ENCODE data around the gene EHBP1.

Gene EHBP1

GRCh38 chr2:62785810-62786597 lies 80.5 kb downstream of the EHBP1 start:
- DNase-seq = peak; percentile 7

GRCh38 chr2:62787386-62787785 lies 81.9 kb downstream of the EHBP1 start:
- peak; percentile 40 for DNase-seq

GRCh38 chr2:62789518-62789917 lies 84.0 kb downstream of the EHBP1 start:
- DNase-seq = no peak

DNA sequence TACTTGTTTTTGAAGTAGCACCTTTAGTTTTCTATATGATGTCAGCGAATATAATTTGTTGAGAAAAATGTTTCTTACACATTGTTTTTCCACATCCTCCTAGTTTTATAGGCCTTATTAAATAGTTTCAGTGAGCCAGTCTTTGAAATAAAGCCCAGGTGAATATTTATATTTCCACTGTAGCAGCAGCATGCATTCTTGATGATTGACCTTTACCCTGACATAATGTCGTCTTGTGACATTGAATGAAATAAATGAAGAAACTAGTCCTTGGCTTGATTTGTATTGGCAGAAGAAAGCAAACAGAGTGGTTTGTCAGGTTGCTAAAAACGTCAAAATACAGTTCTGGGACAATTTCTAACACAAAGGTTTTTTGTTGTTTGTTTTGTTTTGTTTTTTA lies 84.4 kb downstream of the EHBP1 start:
- DNase-seq = no peak

- no peak for DNase-seq
Observed at GRCh38 chr2:62792408-62792807, 86.9 kb downstream of the EHBP1 start.

- no peak for DNase-seq
Observed at GRCh38 chr2:62793213-62793612, 87.7 kb downstream of the EHBP1 start.

DNA sequence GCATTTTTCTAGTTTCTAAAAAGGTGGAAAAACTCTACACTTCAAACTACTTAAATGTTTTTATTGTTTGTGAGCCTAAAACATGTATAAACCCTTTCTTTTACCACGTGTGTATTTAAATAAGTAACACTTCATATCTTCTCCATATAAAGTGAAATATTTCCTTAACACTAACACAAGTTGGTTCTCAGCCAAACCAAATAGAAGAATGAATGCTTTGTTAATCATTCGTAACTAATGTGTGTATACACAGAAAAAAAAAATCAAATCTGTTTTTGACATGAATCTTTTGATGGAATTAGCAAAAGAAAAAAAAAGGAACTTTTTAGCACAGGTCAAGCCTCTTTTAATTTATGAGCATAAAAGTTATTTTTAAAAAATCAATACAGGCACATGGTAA lies 89.3 kb downstream of the EHBP1 start:
- DNase-seq = no peak

GRCh38 chr2:62795341-62795740 lies 89.8 kb downstream of the EHBP1 start:
- no peak for DNase-seq

DNA sequence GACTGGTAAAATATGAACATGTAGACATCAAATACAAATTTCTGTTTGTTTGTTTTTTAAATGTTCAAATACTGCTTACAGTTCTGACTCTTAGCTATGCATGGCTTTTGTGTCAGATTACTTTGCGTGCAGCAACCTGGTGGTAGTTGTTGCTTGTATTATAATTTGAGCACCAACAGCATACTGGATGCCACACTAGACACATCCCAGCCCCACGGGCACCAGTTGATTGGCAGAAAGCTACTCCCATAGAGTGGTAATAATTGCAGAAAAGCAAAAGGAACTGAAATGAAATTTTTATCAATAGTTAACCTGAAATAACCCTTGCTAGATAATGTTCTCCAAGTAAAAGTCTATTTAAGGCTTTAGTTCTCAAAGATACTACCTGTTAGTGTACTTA lies 91.6 kb downstream of the EHBP1 start:
- DNase-seq = no peak

- DNase-seq = no peak
Observed at GRCh38 chr2:62800618-62801017, 95.1 kb downstream of the EHBP1 start.

- no peak for DNase-seq
Observed at GRCh38 chr2:62801110-62801509, 95.6 kb downstream of the EHBP1 start.

DNA sequence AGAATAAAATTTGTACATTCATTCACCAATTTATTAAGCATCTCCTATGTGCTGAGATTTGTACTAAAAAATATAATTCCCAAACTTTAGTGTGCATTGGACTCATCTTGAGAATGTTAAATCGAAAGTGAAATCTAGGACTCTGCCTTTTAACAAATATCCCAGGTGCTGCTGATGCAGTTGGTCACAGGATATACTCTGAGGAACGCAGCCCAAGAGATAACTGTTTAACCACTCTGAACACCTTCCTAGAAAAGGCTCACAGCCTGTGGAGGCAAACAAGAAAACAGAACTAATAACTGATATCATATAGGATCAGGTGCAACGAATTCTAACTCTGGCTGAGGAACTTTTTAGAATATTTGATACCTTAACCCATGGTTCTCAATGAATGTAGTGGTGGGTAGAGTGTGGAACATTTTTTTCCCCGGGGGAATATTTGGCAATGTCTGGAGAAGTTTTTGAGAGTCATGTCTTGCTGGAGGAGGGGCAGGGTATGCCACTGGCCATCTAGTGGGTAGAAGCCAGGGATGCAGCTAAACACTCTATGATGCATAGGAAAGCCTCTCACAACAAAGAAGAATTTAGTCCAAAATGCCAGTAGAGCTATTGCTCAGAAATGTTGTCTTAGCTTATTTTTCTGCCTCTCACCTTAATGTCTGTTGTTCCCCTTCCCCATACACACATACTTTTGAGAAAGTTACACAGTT lies 96.5 kb downstream of the EHBP1 start:
- peak; percentile 38 for DNase-seq

DNA sequence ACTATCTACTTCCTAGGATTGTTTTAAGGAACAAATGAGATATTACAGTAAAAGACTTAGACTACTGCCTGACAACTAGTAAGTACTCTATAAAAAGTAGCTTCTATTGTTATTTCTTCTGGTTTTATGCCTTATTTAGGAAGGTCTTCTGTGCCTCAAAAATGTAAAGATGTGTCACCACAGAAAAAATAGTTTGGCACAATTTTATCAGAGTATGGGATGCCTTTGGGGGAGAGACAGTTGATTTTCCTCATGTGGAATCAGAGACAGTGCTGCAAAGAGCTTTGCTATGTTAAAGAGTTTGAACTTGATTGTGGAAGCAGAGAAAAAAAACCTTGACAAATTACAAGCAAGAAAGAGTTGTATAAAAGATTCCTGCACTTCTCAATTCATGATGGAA lies 98.4 kb downstream of the EHBP1 start:
- no peak for DNase-seq

DNA sequence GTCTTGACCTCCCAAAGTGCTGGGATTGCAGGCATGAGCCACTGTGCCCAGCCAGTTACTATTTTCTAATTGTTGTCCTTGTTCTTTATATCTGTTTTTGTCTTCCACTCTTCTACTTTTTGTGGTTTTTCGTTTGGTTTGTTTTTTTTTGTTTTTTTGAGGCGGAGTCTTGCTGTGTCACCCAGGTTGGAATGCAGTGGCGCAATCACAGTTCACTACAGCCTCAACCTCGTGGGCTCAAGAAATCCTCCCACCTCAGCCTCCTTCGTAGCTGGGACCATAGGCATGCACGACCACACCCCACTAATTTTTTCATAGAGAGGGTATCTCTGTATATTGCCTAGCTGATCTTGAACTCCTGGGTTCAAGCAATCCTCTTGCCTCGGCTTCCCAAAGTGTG lies 100.7 kb downstream of the EHBP1 start:
- no peak for DNase-seq

DNA sequence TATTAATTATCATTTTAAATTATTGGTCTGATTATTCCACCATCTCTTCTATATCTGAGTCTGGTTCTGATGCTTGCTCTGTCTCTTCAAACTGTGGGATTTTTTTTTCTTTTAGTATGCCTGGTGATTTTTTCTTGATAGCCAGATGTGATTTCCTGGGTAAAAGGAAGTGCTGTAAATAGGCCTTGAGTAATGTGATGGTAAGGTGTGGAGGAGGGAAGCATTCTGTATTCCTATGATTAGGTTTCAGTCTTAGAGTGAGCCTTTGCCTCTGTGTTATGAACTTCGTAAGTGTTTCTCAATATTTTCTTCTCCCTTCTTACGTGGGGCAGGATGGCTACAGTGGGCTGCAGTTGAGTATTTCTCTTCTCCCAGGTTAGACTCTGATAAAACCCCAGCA lies 103.0 kb downstream of the EHBP1 start:
- DNase-seq = no peak

- no peak for DNase-seq
Observed at GRCh38 chr2:62811086-62811485, 105.6 kb downstream of the EHBP1 start.

DNA sequence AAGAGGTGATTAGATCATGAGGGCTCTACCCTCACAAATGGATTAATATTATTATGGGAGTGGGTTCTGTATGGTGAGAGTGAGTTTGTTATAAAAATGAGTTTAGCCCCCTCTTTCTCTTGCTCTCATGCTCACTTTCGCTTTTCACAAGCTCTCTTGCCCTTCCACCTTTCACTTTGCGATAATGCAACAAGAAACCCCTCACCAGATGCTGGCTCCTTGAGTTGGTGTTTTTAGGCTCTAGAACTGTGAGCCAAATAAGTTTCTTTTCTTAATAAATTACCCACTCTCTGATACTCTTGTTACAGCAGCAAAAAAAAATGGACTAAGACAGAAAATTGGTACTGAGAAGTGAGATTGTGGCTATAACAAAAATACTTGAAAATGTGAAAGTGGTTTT lies 106.5 kb downstream of the EHBP1 start:
- DNase-seq = no peak

- no peak for DNase-seq
Observed at GRCh38 chr2:62812921-62813825, 107.7 kb downstream of the EHBP1 start.

- no peak for DNase-seq
Observed at GRCh38 chr2:62814123-62814522, 108.6 kb downstream of the EHBP1 start.

DNA sequence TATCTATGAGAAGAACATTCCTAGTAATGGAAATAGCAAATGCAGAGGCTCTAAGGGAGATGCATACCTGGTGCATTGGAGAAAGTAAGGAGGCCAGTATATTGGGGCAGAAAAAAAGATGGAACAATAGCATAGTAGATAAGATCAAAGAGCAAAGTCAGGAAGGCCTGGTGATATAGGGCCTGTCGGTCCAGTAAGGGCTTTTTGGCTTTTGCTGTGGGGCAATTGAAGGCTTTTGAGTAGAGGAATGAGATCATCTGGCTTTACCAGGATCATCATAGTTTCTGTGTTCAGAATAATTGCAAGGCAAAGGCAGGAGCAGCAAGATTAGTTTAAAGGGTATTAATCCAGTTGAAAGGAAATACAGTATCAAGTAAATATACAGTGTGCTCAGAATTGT lies 111.8 kb downstream of the EHBP1 start:
- no peak for DNase-seq

- DNase-seq = no peak
Observed at GRCh38 chr2:62817995-62818713, 112.6 kb downstream of the EHBP1 start.

GRCh38 chr2:62822549-62822948 lies 117.0 kb downstream of the EHBP1 start:
- no peak for DNase-seq

GRCh38 chr2:62824388-62824787 lies 118.9 kb downstream of the EHBP1 start:
- DNase-seq = no peak

All from activated CD4-positive, alpha-beta T cell treated with anti-CD3 and anti-CD28 coated beads, Interleukin-10, Interleukin-2, amounts not matched to agents 100 ng/mL and 50 ng/mL, durations not matched to agents 16 hours and 8 hours (primary cell).